Measurements from ENCODE around the gene ADAMTS12. TPM values are rescaled to one million over a fixed set of nuclear protein-coding genes. Genes with fewer than 3 reads are reported as not detected.

The ADAMTS12 gene
- total and polyA plus RNA-seq, 9 of the 15 experiments (the other 6 are each of a cell fraction or from before 2014, with no cell fraction given) = 0.11 TPM; not detected in 8

DNA sequence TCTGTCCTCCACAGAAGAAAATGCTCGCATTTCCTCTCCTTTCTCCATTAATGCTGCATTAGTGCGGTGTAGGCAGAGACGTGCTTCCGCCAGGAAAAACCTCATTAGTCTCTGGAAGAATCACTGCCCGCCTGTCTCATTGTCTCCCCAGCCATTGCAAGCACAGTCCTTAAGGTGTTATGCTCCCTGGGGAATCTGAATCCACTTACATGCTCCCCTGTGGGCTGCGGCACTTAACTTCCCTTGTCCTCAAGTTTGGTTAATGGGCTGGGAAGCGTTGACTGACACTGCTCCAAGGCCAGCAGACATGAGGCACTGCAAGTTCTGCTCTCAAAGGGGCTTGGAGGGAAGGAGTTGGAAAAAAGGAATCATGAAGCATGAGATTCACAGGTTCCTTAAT, 409.5 kb downstream of the ADAMTS12 start:
- no TSS peak for BruUV-seq (replicated peaks)
- no peaks in the 10 kb centered on the region for H3K9me1 ChIP-seq (ENCODE audit: control insufficient read depth, insufficient read depth, low read length)
- ChIA-PET CTCF (ENCODE audit: low intra/inter-chr PET ratio) (no interaction called here), POLR2A (no interaction called here)
- no peaks in the 10 kb centered on the region for H3K9me3 ChIP-seq (replicated peaks; ENCODE audit: control insufficient read depth, insufficient read depth, low read depth, low read length)
- no peaks in the 10 kb centered on the region for H3K4me1 ChIP-seq (replicated peaks in 1 of 2; ENCODE audit: control insufficient read depth in 2 of 2, insufficient read depth in 2 of 2, low read length in 2 of 2)
- ATAC-seq (no peak), DNase-seq (ENCODE audit: extremely low read depth in 1 of 4, low spot score in 3 of 4) (no peak), FAIRE-seq (no peak)
- peaks cover 7% of the 10 kb centered on the region; the same call in 2 of the 3 replicates for H3K36me3 ChIP-seq (ENCODE audit: control insufficient read depth, insufficient read depth, low read length)
- H3K4me3 ChIP-seq = no peak overlapping the region
- TF ChIP-seq ZNF77 (CRISPR knock-in tag; IDR thresholded peaks at IDR 0.05) = no peak
- TF ChIP-seq SIRT6 (IDR thresholded peaks at IDR 0.05; ENCODE audit: low read depth, low read length) = no peak
- TF ChIP-seq DIDO1 (tag; IDR thresholded peaks at IDR 0.05; ENCODE audit: low read depth) = no peak
- TF ChIP-seq, protein P1, sequence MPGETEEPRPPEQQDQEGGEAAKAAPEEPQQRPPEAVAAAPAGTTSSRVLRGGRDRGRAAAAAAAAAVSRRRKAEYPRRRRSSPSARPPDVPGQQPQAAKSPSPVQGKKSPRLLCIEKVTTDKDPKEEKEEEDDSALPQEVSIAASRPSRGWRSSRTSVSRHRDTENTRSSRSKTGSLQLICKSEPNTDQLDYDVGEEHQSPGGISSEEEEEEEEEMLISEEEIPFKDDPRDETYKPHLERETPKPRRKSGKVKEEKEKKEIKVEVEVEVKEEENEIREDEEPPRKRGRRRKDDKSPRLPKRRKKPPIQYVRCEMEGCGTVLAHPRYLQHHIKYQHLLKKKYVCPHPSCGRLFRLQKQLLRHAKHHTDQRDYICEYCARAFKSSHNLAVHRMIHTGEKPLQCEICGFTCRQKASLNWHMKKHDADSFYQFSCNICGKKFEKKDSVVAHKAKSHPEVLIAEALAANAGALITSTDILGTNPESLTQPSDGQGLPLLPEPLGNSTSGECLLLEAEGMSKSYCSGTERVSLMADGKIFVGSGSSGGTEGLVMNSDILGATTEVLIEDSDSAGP (CRISPR knock-in tag; IDR thresholded peaks at IDR 0.05) = no peak
- TF ChIP-seq MTA1 (IDR thresholded peaks at IDR 0.05; ENCODE audit: borderline replicate concordance) = no peak
- TF ChIP-seq HNRNPUL1 (IDR thresholded peaks at IDR 0.05; ENCODE audit: low read length) = no peak
- no peak for TF ChIP-seq POLR2G (IDR thresholded peaks at IDR 0.05; ENCODE audit: low read depth, low read length)
- no peak for TF ChIP-seq SPI1 (IDR thresholded peaks at IDR 0.05; ENCODE audit: borderline replicate concordance, low read depth, low read length)
- TF ChIP-seq TAF15 (IDR thresholded peaks at IDR 0.05; ENCODE audit: low read depth, low read length) = no peak
- no peak for TF ChIP-seq NCOA1 (IDR thresholded peaks at IDR 0.05; ENCODE audit: low read depth)
- TF ChIP-seq, protein P2, sequence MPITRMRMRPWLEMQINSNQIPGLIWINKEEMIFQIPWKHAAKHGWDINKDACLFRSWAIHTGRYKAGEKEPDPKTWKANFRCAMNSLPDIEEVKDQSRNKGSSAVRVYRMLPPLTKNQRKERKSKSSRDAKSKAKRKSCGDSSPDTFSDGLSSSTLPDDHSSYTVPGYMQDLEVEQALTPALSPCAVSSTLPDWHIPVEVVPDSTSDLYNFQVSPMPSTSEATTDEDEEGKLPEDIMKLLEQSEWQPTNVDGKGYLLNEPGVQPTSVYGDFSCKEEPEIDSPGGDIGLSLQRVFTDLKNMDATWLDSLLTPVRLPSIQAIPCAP (CRISPR knock-in tag; IDR thresholded peaks at IDR 0.05; ENCODE audit: borderline replicate concordance) = no peak
- no peak for TF ChIP-seq ZC3H4 (CRISPR knock-in tag; IDR thresholded peaks at IDR 0.05; ENCODE audit: borderline replicate concordance)
- TF ChIP-seq ZNF253 (CRISPR knock-in tag; conservative IDR thresholded peaks at IDR 0.05) = no peak
- TF ChIP-seq MCM7 (IDR thresholded peaks at IDR 0.05) = no peak
- no peak overlapping the region for H3K4me2 ChIP-seq (ENCODE audit: insufficient read depth, low read length)
- 0 out of 2 replicates have a peak, but pooled peaks cover 4% of the 10 kb centered on the region for H4K20me1 ChIP-seq (replicated peaks; ENCODE audit: control insufficient read depth, insufficient read depth, low read length)
- H3K27ac ChIP-seq (ENCODE audit: extremely low read depth, low read depth, low read length) = no peak overlapping the region
- H3K27me3 ChIP-seq (ENCODE audit: control insufficient read depth in 2 of 2, insufficient read depth in 2 of 2, low read length in 2 of 2) = no peaks in the 10 kb centered on the region
- no peak overlapping the region for H3K9ac ChIP-seq (ENCODE audit: insufficient read depth in 1 of 2, low read depth in 2 of 2, low read length in 2 of 2)
- in situ Hi-C loops (cut with MboI) = no loop called here
- no peak overlapping the region for H2AFZ ChIP-seq (ENCODE audit: low read depth, low read length)
- H3K79me2 ChIP-seq (ENCODE audit: control insufficient read depth, insufficient read depth, low read length) = no peaks in the 10 kb centered on the region
- 83% methylated on average over 6 of the region's 7 CpGs for WGBS (ENCODE audit: insufficient coverage, low coverage, missing lambda C conversion rate)
- intact Hi-C loops (cut with micrococcal nuclease) = no loop called here
